ENCODE results near the gene LYST.
"Not testable (repeated sequence)": the region's sequence is repeated elsewhere in the genome, so short reads cannot be mapped to it uniquely, and the experiment has no call there.

LYST gene

DNA sequence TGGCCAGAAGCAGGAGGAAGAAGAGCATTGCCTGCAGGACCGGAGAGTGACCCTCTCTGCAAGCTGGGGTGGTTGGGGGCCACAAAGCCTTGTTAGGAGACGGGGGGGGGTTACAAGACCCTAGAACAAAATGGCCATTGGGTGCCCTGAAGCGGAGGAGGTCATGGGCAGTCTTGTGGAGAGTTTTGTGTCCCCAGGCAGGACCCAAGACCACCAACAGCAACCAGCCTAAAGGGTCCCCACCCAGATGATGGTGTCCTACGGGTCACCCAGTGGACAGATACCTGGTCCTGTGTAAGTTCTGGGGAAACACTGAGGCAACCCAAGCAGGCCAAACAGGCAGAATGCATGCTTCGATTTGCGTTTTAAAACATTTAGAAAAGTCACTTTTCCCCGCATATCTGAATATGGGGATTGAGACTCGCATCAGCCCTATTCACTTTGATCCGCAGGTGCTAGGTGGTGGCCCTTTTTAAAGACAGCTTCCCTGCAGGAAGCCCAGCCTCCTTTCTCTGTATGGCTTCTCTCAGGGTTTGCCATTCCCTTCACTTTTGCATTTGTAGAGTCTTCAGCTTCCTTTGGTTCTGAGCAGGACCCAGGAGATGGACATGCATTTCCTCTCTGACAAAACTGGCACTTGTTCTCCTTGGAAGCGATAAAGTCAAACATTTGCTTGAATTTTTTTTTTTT is 238.2 kb downstream of the LYST start:
- no peak for DNase-seq

DNA sequence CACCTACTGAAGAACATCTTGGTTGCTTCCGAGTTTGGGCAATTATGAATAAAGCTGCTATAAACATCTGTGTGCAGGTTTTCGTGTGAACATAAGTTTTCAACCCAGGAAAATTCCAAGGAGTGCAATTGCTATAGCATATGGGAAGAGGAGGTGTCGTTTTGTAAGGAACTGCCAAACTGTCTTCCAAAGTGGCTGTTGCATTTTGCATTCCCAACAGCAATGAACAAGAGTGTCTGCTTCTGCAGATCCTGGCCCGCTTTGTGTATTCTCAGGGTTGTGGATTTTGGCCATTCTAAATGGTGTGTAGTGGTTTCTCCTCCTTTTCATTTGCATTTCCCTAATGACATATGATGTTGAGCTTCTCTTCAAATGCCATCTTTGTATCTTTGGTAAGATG is 240.9 kb downstream of the LYST start:
- DNase-seq, result no peak

DNA sequence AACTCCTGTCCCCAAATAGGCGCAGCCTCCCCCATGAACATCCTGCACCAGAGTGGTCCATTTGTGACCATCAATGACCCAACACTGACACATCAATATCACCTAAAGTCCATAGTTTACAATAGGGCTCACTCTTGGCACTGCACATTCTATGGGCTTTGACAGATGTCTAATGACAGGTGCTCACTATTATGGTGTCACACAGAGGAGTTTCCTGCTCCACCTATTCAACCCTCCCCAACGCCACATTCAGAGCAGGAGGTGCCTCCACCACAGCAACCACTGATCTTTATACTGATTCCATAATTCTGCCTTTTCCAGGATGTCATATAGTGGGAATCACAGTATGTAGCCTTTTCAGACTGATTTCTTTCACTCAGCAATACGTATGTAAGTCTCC is 241.4 kb downstream of the LYST start:
- DNase-seq, result no peak

DNA sequence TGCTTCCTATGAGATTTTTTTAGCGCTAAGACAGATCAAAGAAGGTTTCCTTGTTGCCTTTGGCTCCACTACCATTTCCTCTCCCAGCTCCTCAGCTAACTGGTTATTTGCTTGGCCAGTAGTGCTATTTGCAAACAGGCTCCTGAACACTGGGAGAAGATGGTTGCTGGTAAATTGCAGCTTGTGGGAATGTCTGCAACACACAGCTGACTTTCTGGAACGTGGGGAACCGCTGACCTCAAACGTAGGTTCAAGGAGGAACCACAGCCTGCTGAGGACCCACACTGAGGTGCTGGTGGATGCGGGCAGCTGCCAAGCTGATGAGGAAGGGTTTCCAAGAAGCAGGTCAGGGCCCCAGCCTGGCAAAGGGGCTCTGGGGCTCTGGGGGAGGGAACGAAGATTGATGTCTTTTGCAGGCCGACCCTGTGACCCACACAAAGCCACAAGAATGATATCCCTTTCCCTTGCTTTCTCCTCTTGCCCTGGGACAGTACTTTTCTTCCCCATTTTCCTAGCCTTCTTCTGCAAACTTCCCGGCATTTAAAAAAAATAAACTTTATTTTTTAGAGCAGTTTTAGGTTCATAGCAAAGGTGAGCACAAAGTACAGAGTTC is 241.9 kb downstream of the LYST start:
- DNase-seq, result no peak

DNA sequence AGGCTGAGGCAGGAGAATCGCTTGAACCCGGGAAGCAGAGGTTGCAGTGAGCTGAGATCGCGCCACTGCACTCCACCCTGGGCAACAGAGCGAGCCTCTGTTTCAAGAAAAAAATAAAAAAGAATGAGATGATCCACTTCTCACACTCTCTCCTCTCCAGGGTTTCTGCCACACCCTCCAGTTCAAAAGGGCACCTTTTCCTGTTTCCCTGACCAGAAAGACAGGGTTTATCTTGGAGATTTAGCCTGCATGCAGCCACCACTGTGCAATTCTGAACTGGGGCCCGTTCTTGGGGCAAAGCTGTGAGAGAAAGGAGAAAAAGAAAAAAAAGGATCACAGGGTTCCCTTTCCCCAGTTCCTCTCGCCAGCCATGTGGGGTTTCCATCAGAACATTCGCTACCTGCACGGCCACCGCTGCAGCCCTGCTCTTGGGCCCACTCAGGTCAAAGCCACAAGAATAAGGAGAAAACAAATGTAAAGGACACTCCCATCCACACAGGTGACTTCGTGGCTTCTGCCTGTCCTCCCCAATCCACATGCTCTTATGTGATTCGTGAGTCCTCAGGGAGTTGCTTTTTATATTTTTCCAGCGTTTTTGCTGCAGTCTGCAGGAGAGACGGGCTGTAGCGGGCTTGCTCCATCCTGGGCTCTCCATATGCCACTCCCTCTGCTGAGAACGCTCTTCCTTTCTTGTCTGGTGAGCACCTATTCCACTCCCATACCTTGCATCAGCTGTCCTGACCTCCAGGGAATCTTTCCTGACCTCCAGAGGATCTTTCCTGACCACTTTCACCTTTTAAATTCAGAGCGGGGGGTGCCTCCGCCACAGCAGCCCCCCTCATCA is 243.5 kb downstream of the LYST start:
- DNase-seq, result no peak

DNA sequence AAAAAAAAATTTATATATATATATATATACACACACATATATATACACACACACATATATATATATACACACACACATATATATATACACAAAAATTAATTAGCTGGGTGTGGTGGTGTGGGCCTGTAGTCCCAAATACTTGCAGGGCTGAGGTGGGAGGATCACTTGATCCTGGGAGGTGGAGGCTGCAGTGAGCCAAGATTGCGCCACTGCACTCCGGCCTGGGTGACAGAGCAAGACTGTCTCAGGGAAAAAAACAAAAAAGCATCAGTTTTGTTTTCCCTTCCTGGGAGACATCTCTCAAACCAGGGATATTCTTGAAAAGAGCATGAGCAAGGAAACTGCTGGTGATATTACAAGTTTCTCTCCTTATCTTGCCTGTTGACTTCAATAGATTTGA is 247.6 kb downstream of the LYST start:
- not testable (repeated sequence) for DNase-seq

DNA sequence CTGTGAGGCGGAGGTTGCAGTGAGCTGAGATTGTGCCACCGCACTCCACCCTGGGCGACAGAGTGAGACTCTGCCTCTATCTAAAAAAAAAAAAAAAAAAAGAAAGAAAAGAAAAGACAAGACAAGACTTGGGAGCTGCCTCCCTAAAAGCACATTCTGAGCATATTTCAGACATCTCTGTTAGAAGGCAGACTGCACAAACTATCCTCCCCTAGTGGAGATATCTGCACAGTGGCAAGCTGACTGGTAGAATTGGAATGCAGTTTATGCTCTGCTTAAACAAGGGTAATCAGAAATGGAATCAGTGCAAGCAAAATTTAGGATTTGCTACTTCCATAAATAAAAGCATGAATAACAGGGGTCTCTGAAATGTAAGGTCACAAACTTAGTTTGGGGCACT is 248.9 kb downstream of the LYST start:
- no peak for DNase-seq

DNA sequence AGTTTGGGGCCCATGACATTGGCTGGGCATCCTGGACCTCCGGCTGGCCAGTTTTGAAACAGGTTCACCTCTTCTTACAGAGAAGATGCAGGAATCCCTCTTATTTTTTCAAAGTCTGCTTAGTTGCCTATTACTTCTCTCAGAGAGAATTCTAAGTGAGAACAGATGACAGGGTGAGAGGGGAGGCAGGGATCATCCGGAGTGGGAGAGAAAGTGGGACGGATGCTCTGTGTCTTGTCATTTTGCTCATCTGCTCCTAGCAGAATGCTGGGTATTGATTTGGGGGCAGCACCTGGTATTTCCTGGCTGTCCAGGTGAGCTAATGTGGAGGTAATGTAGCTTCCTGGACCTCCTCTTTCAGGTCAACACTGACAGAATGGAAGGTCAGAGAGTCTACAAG is 249.6 kb downstream of the LYST start:
- DNase-seq, result no peak

DNA sequence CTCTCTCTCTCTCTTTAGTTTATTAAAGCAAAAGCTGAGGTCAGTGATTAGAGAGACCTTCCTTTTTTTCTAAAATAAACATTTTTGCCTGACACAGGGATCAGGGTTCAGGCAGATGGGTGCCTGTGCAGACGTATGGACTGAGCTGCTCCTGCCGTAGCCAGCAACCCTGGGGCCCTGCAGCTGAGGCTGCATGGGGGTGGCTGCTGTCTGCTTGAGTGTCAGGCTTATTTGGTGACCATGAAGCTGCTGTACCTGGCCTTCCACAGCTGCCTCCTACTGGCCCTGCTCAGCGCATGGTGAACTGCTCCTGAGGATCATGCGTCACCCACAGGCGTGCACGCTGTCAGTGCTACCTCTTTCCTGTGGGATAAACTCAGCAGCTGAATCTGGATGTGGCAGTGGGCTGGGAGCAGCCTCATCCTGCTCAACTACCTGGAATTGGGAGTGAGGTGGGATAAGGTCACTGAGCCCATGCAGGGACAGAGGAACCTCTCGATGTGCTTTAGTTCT is 252.2 kb downstream of the LYST start:
- DNase-seq, result no peak

DNA sequence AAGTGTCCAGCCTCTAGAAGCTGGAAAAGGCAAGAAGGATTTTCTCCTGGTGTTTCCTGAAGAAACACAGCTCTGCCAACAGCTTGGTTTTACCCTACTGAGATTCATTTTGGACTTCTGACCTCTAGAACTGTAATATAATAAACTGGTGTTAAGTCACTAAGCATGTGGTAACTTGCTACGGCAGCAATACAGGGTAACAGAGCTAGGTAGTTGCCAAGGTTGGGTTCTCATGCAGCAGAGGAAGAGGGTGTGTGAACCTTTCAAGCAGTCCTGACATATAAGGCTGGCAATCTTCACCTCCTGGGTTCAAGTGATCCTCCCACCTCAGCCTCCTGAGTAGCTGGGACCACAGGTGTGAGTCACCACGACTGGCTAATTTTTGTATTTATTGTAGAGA is 253.1 kb downstream of the LYST start:
- DNase-seq, result no peak

DNA sequence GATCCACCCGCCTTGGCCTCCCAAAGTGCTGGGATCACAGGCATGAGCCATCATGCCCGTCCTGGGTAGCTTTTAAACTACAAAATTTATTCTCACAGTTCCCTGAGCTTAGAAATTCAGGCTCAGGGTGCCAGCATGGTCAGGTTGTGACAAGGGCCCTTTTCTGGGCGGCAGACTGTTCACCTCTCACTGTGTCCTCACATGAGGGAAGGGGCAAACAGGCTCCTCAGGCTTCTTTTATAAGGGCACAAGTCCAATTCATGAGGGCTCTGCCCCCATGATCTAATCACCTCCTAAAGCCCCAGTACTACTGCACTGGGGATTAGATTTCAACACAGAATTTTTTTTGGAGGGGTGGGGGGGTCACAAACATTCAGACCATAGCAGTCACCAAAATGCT is 253.9 kb downstream of the LYST start:
- no peak for DNase-seq
